ENCODE data around the gene PLK1. TPM values are rescaled to one million over a fixed set of nuclear protein-coding genes. Genes with fewer than 3 reads are reported as not detected.

The PLK1 gene
- total and polyA plus RNA-seq, 2 of the 13 experiments (the other 11 are each of a cell fraction or from before 2014, with no cell fraction given) = 71.5 to 76.3 TPM

DNA sequence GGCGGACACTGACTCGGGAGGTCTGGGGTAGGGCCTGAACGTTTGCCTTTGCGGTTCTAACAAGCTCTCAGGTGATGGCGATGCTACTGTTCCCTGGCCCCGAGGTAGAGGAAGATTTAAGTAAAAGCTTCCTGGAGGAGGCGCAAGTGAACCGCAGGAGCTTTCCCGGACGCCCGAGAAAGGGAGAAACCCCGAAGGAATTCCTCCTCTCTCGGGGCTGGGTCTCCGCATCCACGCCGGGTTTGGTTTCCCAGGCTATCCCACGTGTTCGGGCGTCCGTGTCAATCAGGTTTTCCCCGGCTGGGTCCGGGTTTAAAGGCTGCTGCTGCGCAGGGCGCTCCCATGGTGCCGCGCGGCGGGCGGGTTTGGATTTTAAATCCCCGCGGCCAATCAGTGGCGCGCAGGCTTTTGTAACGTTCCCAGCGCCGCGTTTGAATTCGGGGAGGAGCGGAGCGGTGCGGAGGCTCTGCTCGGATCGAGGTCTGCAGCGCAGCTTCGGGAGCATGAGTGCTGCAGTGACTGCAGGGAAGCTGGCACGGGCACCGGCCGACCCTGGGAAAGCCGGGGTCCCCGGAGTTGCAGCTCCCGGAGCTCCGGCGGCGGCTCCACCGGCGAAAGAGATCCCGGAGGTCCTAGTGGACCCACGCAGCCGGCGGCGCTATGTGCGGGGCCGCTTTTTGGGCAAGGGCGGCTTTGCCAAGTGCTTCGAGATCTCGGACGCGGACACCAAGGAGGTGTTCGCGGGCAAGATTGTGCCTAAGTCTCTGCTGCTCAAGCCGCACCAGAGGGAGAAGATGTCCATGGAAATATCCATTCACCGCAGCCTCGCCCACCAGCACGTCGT, at the start of gene PLK1 (continued):
- TF ChIP-seq ZNF263 (CRISPR knock-in tag; IDR thresholded peaks at IDR 0.05) (peak; percentile 93), ZFP62 (CRISPR knock-in tag; IDR thresholded peaks at IDR 0.05) (no peak), REL (CRISPR knock-in tag; conservative IDR thresholded peaks at IDR 0.05) (peak; percentile 100), HES4 (CRISPR knock-in tag; IDR thresholded peaks at IDR 0.05; ENCODE audit: borderline replicate concordance) (no peak), ZNF749 (CRISPR knock-in tag; IDR thresholded peaks at IDR 0.05; ENCODE audit: borderline replicate concordance) (peak; percentile 100), ZNF232 (CRISPR knock-in tag; IDR thresholded peaks at IDR 0.05; ENCODE audit: borderline replicate concordance) (peak; percentile 55), NR2F1 (CRISPR knock-in tag; IDR thresholded peaks at IDR 0.05) (0 out of 4 replicates have a peak, but pooled peaks of 1 of the 2 experiments have one; percentile 10), FOSL1 (CRISPR knock-in tag; IDR thresholded peaks at IDR 0.05; ENCODE audit: borderline replicate concordance) (no peak), ZNF337 (CRISPR knock-in tag; IDR thresholded peaks at IDR 0.05; ENCODE audit: borderline replicate concordance, low read depth) (peak; percentile 52; the same call in 1 of the 2 replicates), SMARCE1 (IDR thresholded peaks at IDR 0.05; ENCODE audit: borderline replicate concordance) (no peak), ZNF720 (CRISPR knock-in tag; IDR thresholded peaks at IDR 0.05) (no peak), ZMAT3 (CRISPR knock-in tag; conservative IDR thresholded peaks at IDR 0.05) (peak; percentile 70; the same call in 1 of the 2 replicates), ZNF782 (CRISPR knock-in tag; IDR thresholded peaks at IDR 0.05; ENCODE audit: borderline replicate concordance) (peak; percentile 77; the same call in 1 of the 2 replicates), GLI4 (CRISPR knock-in tag; IDR thresholded peaks at IDR 0.05; ENCODE audit: borderline replicate concordance) (peak; percentile 58; the same call in 1 of the 2 replicates)
- TF ChIP-seq, protein P1, sequence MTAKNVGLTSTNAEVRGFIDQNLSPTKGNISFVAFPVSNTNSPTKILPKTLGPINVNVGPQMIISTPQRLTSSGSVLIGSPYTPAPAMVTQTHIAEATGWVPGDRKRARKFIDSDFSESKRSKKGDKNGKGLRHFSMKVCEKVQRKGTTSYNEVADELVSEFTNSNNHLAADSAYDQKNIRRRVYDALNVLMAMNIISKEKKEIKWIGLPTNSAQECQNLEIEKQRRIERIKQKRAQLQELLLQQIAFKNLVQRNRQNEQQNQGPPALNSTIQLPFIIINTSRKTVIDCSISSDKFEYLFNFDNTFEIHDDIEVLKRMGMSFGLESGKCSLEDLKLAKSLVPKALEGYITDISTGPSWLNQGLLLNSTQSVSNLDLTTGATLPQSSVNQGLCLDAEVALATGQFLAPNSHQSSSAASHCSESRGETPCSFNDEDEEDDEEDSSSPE (CRISPR knock-in tag; IDR thresholded peaks at IDR 0.05) = peak; percentile 100
- TF ChIP-seq, protein P2, sequence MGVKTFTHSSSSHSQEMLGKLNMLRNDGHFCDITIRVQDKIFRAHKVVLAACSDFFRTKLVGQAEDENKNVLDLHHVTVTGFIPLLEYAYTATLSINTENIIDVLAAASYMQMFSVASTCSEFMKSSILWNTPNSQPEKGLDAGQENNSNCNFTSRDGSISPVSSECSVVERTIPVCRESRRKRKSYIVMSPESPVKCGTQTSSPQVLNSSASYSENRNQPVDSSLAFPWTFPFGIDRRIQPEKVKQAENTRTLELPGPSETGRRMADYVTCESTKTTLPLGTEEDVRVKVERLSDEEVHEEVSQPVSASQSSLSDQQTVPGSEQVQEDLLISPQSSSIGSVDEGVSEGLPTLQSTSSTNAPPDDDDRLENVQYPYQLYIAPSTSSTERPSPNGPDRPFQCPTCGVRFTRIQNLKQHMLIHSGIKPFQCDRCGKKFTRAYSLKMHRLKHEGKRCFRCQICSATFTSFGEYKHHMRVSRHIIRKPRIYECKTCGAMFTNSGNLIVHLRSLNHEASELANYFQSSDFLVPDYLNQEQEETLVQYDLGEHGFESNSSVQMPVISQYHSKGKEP (CRISPR knock-in tag; IDR thresholded peaks at IDR 0.05) = peak; percentile 76; the same call in 1 of the 2 replicates
- TF ChIP-seq, protein P3, sequence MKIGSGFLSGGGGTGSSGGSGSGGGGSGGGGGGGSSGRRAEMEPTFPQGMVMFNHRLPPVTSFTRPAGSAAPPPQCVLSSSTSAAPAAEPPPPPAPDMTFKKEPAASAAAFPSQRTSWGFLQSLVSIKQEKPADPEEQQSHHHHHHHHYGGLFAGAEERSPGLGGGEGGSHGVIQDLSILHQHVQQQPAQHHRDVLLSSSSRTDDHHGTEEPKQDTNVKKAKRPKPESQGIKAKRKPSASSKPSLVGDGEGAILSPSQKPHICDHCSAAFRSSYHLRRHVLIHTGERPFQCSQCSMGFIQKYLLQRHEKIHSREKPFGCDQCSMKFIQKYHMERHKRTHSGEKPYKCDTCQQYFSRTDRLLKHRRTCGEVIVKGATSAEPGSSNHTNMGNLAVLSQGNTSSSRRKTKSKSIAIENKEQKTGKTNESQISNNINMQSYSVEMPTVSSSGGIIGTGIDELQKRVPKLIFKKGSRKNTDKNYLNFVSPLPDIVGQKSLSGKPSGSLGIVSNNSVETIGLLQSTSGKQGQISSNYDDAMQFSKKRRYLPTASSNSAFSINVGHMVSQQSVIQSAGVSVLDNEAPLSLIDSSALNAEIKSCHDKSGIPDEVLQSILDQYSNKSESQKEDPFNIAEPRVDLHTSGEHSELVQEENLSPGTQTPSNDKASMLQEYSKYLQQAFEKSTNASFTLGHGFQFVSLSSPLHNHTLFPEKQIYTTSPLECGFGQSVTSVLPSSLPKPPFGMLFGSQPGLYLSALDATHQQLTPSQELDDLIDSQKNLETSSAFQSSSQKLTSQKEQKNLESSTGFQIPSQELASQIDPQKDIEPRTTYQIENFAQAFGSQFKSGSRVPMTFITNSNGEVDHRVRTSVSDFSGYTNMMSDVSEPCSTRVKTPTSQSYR (CRISPR knock-in tag; IDR thresholded peaks at IDR 0.05; ENCODE audit: borderline replicate concordance) = peak; percentile 32; the same call in 1 of the 2 replicates
- TF ChIP-seq, protein P4, sequence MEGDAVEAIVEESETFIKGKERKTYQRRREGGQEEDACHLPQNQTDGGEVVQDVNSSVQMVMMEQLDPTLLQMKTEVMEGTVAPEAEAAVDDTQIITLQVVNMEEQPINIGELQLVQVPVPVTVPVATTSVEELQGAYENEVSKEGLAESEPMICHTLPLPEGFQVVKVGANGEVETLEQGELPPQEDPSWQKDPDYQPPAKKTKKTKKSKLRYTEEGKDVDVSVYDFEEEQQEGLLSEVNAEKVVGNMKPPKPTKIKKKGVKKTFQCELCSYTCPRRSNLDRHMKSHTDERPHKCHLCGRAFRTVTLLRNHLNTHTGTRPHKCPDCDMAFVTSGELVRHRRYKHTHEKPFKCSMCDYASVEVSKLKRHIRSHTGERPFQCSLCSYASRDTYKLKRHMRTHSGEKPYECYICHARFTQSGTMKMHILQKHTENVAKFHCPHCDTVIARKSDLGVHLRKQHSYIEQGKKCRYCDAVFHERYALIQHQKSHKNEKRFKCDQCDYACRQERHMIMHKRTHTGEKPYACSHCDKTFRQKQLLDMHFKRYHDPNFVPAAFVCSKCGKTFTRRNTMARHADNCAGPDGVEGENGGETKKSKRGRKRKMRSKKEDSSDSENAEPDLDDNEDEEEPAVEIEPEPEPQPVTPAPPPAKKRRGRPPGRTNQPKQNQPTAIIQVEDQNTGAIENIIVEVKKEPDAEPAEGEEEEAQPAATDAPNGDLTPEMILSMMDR (CRISPR knock-in tag; IDR thresholded peaks at IDR 0.05) = peak; percentile 57
- TF ChIP-seq, protein P5, sequence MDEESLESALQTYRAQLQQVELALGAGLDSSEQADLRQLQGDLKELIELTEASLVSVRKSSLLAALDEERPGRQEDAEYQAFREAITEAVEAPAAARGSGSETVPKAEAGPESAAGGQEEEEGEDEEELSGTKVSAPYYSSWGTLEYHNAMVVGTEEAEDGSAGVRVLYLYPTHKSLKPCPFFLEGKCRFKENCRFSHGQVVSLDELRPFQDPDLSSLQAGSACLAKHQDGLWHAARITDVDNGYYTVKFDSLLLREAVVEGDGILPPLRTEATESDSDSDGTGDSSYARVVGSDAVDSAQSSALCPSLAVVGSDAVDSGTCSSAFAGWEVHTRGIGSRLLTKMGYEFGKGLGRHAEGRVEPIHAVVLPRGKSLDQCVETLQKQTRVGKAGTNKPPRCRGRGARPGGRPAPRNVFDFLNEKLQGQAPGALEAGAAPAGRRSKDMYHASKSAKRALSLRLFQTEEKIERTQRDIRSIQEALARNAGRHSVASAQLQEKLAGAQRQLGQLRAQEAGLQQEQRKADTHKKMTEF (CRISPR knock-in tag; IDR thresholded peaks at IDR 0.05) = peak; percentile 94

Measured in HepG2 (cell line).